Immature natural killer cell (primary cell): ENCODE results near the gene FUZ. TPM values are rescaled to one million over a fixed set of nuclear protein-coding genes. Genes with fewer than 3 reads are reported as not detected.

Experiments used
- DNase-seq, 3 donors: peaks; one replicate each; pipeline ENCODE4 v3.0.0; 2022; ENCODE audit warnings: mixed read lengths in 1 of 3
- H3K27ac Mint-ChIP-seq, 6 donors: one replicate each; pipeline ENCODE4 v1.8.0; 2020; ENCODE audit warnings: mixed read lengths in 6 of 6, mild to moderate bottlenecking in 5 of 6, inconsistent platforms in 4 of 6, moderate library complexity in 3 of 6
- H3K27me3 Mint-ChIP-seq, 3 donors: one replicate each; pipeline ENCODE4 v1.8.0; 2020 to 2021; ENCODE audit warnings: low read depth in 3 of 3, mild to moderate bottlenecking in 3 of 3, mixed read lengths in 3 of 3, moderate library complexity in 3 of 3, inconsistent platforms in 1 of 3
- H3K36me3 Mint-ChIP-seq, 3 donors: one replicate each; pipeline ENCODE4 v1.8.0; 2020; ENCODE audit warnings: mixed read lengths in 3 of 3, inconsistent platforms in 2 of 3, mild to moderate bottlenecking in 2 of 3
- H3K4me1 Mint-ChIP-seq, 2 donors: one replicate each; pipeline ENCODE4 v1.8.0; 2020; ENCODE audit warnings: inconsistent platforms in 2 of 2, mild to moderate bottlenecking in 2 of 2, mixed read lengths in 2 of 2, moderate library complexity in 1 of 2
- H3K4me3 Mint-ChIP-seq, 5 donors: one replicate each; pipeline ENCODE4 v1.8.0; 2020; ENCODE audit warnings: mild to moderate bottlenecking in 5 of 5, mixed read lengths in 5 of 5, inconsistent platforms in 3 of 5, moderate library complexity in 3 of 5
- H3K9me3 Mint-ChIP-seq, 6 donors: one replicate each; pipeline ENCODE4 v1.8.0; 2020; ENCODE audit warnings: mild to moderate bottlenecking in 6 of 6, mixed read lengths in 6 of 6, inconsistent platforms in 4 of 6, moderate library complexity in 3 of 6
- polyA plus RNA-seq, 3 donors: library from polyadenylated mRNA; unstranded; fragments of 300-500 nt; fragmentation: Illumina TruSeq; gene quantifications; one replicate each; pipeline ENCODE4 v1.2.3, GENCODE V29; 2021

The FUZ gene
- polyA plus RNA-seq, 3 donors from 2014 or later: 7.3 to 12.0 (median 8.2) TPM

GRCh38 chr19:49773663-49774350, 39.3 kb downstream of the FUZ start:
- H3K4me1 Mint-ChIP-seq: peaks cover 72 to 74% of the 10 kb centered on the region in 2 donors
- no peaks in the 10 kb centered on the region for H3K27me3 Mint-ChIP-seq
- peaks cover 0 to 8% (median 0%) of the 10 kb centered on the region in 3 donors for H3K36me3 Mint-ChIP-seq
- no peak for DNase-seq
- H3K4me3 Mint-ChIP-seq: peak overlapping the region in 2 of 5 donors; percentile 4 to 15
- H3K27ac Mint-ChIP-seq: peak overlapping the region; percentile 61 to 84 (median 76)
- no peaks in the 10 kb centered on the region for H3K9me3 Mint-ChIP-seq

DNA sequence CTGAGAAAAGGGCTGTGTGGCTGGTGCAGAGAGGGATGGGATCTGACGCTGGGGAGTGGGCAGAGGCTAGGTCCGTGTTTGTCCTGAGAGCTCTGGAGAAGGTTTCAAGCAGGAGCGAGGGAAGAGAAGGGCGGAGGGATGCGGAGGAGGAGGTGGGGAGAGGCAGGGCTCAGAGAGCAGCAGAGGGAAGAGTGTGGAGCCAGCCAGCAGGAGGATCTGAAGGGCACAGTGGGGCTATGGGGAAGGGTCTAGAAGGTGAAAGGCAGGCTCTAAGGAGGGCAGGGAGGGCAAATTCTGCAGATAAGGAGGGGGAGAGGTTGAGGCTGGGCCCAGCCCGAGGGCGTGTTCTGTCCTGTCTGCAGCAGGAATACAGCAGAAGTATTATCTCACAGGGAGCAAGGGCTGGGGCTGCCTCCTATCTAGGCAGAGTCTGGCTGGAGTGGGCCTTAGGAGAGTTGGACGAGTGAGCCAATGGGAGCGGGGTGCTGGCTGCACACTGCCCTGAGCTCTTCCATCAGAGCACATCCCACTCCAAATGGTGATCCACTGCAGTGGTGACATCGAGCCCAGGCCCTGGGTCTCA, 40.2 kb downstream of the FUZ start:
- peaks cover 0 to 8% (median 0%) of the 10 kb centered on the region in 3 donors for H3K36me3 Mint-ChIP-seq
- H3K4me1 Mint-ChIP-seq: peaks cover 74 to 75% of the 10 kb centered on the region in 2 donors
- peak overlapping the region; percentile 59 to 91 (median 78) for H3K27ac Mint-ChIP-seq
- no peak for DNase-seq
- H3K4me3 Mint-ChIP-seq: peak overlapping the region; percentile 15 to 60 (median 29)
- H3K9me3 Mint-ChIP-seq: no peaks in the 10 kb centered on the region
- no peaks in the 10 kb centered on the region for H3K27me3 Mint-ChIP-seq

- H3K9me3 Mint-ChIP-seq: no peaks in the 10 kb centered on the region
- no peaks in the 10 kb centered on the region for H3K27me3 Mint-ChIP-seq
- peaks cover 0 to 8% (median 0%) of the 10 kb centered on the region in 3 donors for H3K36me3 Mint-ChIP-seq
- DNase-seq: peak; percentile 67 to 68 (median 67)
- H3K4me1 Mint-ChIP-seq: peaks cover 80 to 81% of the 10 kb centered on the region in 2 donors
- peak overlapping the region; percentile 61 to 91 (median 72) for H3K4me3 Mint-ChIP-seq
- peak overlapping the region; percentile 73 to 97 (median 90) for H3K27ac Mint-ChIP-seq
These were observed 41.4 kb downstream of the FUZ start for GRCh38 chr19:49771674-49772139.

- no peak for DNase-seq
- H3K27me3 Mint-ChIP-seq: peaks cover 4 to 6% (median 6%) of the 10 kb centered on the region in 3 donors
- peak overlapping the region in 4 of 5 donors; percentile 23 to 53 (median 43) for H3K4me3 Mint-ChIP-seq
- peaks cover 78 to 79% of the 10 kb centered on the region in 2 donors for H3K4me1 Mint-ChIP-seq
- peaks cover 0 to 8% (median 0%) of the 10 kb centered on the region in 3 donors for H3K36me3 Mint-ChIP-seq
- H3K9me3 Mint-ChIP-seq: no peaks in the 10 kb centered on the region
- peak overlapping the region; percentile 50 to 86 (median 84) for H3K27ac Mint-ChIP-seq
These were observed 42.6 kb downstream of the FUZ start for GRCh38 chr19:49770529-49770928.

DNA sequence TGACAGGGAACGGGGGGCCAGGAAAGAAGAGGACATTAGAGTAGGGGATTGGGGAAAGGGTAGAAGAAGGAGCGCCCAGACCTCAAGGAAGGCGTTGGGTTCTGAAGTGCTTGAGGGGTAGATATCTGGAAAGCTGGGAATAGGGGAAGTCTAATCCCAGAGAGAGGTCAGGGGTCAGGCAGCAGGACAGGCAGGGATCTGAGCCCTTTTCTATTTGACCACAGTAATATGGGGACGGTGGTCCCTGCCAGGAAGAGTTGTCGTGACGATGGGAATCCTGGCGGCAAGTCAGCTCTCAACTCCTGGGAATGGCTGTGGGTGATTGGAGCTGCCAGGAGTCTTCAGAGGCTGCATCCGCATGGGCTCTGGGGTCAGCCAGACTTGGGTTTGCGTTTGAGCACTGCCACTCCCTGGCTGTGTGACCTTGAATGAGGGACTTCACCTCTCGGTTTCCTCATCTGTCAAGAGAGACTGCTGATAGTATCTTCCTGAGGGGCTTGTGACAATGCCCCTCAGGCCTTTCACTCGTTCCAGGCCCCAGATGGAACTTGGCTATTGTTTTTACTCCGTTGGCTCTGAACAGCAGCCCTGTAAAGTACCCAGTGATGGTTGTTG, 45.0 kb downstream of the FUZ start:
- peak overlapping the region; percentile 93 to 97 (median 94) for H3K4me3 Mint-ChIP-seq
- peaks cover 58 to 61% of the 10 kb centered on the region in 2 donors for H3K4me1 Mint-ChIP-seq
- H3K36me3 Mint-ChIP-seq: peaks cover 0 to 3% (median 0%) of the 10 kb centered on the region in 3 donors
- DNase-seq: no peak
- H3K27ac Mint-ChIP-seq: peak overlapping the region; percentile 68 to 97 (median 90)
- no peaks in the 10 kb centered on the region for H3K9me3 Mint-ChIP-seq
- peaks cover 6 to 8% (median 6%) of the 10 kb centered on the region in 3 donors for H3K27me3 Mint-ChIP-seq

- peaks cover 6 to 8% (median 6%) of the 10 kb centered on the region in 3 donors for H3K27me3 Mint-ChIP-seq
- H3K36me3 Mint-ChIP-seq: peaks cover 0 to 3% (median 0%) of the 10 kb centered on the region in 3 donors
- H3K4me3 Mint-ChIP-seq: peak overlapping the region; percentile 93 to 97 (median 94)
- peaks cover 54 to 57% of the 10 kb centered on the region in 2 donors for H3K4me1 Mint-ChIP-seq
- no peaks in the 10 kb centered on the region for H3K9me3 Mint-ChIP-seq
- peak overlapping the region; percentile 68 to 97 (median 90) for H3K27ac Mint-ChIP-seq
- no peak for DNase-seq
These were observed 45.7 kb downstream of the FUZ start for GRCh38 chr19:49767381-49767780.

DNA sequence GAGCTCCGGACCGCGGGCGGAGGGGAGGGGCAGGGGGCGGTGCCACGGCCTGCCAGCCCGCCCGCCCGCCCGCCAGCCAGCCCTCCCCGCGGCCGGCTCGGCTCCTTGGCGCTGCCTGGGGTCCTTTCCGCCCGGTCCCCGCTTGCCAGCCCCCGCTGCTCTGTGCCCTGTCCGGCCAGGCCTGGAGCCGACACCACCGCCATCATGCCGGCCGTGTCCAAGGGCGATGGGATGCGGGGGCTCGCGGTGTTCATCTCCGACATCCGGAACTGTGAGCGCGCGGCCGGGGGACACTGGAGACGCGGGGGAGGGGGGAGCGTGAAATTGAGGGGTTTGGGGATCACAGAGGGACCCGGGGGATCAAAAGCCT, 46.2 kb downstream of the FUZ start, which contains the start of gene AP2A1:
AP2A1 (plus strand) TSS at position 72 of the 370 bp plus-strand sequence; CDS start at position 205, 133 bp downstream.
- peaks cover 6 to 8% (median 6%) of the 10 kb centered on the region in 3 donors for H3K27me3 Mint-ChIP-seq
- H3K4me3 Mint-ChIP-seq: peak within 1 kb of the TSS; percentile 94 to 97 (median 95)
- peaks cover 0 to 3% (median 0%) of the 10 kb centered on the region in 3 donors for H3K36me3 Mint-ChIP-seq
- H3K27ac Mint-ChIP-seq: peak within 1 kb of the TSS; percentile 68 to 99 (median 96)
- no peak for DNase-seq
- H3K9me3 Mint-ChIP-seq: no peaks in the 10 kb centered on the region
- H3K4me1 Mint-ChIP-seq: peaks cover 53 to 56% of the 10 kb centered on the region in 2 donors

- Mint-ChIP-seq H3K36me3 (peaks cover 0 to 3% (median 0%) of the 10 kb centered on the region in 3 donors), H3K27me3 (peaks cover 6 to 8% (median 7%) of the 10 kb centered on the region in 3 donors), H3K4me3 (peak overlapping the region; percentile 94 to 97 (median 95)), H3K4me1 (peaks cover 46 to 49% of the 10 kb centered on the region in 2 donors), H3K27ac (peak overlapping the region; percentile 68 to 99 (median 96)), H3K9me3 (no peaks in the 10 kb centered on the region)
- DNase-seq: peak; percentile 99 to 100 (median 100)
These were observed 46.8 kb downstream of the FUZ start for GRCh38 chr19:49766007-49766929.

DNA sequence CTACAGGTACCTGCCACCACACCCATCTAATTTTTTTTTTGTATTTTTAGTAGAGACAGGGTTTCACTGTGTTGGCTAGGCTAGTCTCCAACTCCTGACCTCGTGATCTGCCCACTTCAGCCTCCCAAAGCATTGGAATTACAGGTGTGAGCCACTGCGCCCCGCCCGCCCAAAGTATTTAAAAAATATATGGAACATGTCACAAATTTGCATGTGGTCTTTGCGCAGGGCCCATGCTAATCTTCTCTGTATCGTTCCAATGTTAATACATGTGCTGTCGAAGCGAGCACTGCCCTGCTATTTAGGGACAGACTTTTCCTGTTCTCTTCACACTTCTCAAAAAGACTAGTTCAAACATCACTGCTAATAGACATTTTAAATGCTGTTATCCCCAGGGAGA, 48.8 kb downstream of the FUZ start:
- H3K36me3 Mint-ChIP-seq: no peaks in the 10 kb centered on the region
- H3K9me3 Mint-ChIP-seq: no peaks in the 10 kb centered on the region
- H3K4me1 Mint-ChIP-seq: peaks cover 30 to 34% of the 10 kb centered on the region in 2 donors
- peaks cover 6 to 10% (median 8%) of the 10 kb centered on the region in 3 donors for H3K27me3 Mint-ChIP-seq
- H3K4me3 Mint-ChIP-seq: peak overlapping the region in 3 of 5 donors; percentile 48 to 60 (median 58)
- DNase-seq: no peak
- peak overlapping the region in 1 of 6 donors; percentile 11 for H3K27ac Mint-ChIP-seq

DNA sequence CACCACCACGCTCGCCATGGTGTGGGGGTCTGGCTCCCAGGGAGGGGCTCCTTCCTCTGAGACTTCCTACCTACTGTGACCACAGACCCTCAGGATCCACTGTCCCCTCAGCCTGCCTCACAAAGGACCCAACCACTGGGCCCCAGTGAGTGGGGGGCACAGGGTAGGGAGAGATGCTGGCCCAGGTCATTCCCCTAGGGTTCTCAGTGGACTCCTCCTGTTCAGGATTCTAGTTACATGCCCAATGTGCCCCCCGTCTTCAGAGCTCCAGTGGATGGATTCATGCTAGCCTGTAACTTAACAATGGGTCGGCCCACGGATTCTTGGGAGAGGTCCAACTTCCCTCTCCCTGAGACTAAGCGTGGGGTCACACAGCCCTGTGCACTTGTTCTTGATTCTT, 49.9 kb downstream of the FUZ start, which contains the start of gene TSKS:
TSKS (minus strand) TSS at position 77 of the 400 bp plus-strand sequence; CDS start at position 18, 59 bp downstream.
- H3K9me3 Mint-ChIP-seq: no peaks in the 10 kb centered on the region
- no peaks in the 10 kb centered on the region for H3K36me3 Mint-ChIP-seq
- peaks cover 6 to 10% (median 8%) of the 10 kb centered on the region in 3 donors for H3K27me3 Mint-ChIP-seq
- no peak within 1 kb of the TSS for H3K4me3 Mint-ChIP-seq
- H3K4me1 Mint-ChIP-seq: peaks cover 20 to 23% of the 10 kb centered on the region in 2 donors
- DNase-seq: no peak
- H3K27ac Mint-ChIP-seq: peak within 1 kb of the TSS in 1 of 6 donors; percentile 17

DNA sequence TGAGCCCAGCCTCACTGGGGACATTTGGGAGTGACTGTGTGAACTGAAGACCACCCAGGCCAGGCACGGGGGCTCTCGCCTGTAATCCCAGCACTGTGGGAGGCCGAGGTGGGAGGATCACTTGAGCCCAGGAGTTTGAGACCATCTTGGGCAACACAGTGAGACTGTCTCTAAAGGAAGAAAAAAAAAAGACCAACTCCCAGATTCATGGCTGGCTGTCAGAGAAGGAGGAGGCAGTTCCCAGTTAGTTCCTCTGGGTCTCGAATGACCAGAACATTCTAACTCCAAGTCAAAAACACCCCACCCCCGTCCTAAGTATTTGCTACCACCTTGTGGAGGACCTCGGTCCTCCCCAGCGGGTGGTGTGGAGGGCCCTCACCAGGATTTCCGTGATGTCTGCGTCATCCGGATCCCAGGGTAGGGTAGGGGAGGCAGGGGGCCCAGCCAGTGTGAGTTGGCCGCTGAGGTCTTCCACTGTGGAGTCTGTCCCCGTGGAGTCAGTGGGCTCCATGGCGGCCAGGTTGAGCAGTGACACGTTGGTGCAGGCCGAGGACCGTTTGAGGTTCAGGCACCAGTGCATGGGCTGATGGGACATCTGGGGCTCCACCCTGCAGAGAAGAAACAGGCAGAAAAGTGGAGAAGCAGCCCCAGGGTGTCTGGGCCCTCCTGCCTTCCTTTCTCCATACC, 51.3 kb downstream of the FUZ start:
- H3K4me1 Mint-ChIP-seq: peaks cover 9 to 11% of the 10 kb centered on the region in 2 donors
- no peaks in the 10 kb centered on the region for H3K36me3 Mint-ChIP-seq
- no peak for DNase-seq
- H3K9me3 Mint-ChIP-seq: no peaks in the 10 kb centered on the region
- H3K27ac Mint-ChIP-seq: peak overlapping the region in 1 of 6 donors; percentile 17
- H3K27me3 Mint-ChIP-seq: peaks cover 6 to 12% (median 10%) of the 10 kb centered on the region in 3 donors
- H3K4me3 Mint-ChIP-seq: no peak overlapping the region

DNA sequence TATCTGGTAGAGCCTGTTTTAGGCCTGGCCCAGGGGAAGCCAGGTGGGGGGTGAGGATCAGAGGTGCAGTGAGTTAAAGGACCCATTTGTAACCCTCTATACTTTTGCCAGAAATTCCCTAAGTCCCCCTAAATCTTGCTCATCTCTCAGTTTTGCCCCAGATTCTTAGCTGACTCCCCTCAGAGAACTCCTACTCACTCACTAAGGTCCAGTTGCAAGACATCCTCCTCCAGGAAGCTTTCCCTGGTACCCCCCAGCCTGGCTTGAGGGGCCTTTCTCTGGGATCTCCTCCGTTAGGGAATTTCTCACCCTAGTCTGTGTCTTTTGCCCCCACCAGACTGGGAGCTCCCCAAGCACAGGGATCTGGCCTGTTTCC, 51.9 kb downstream of the FUZ start:
- Mint-ChIP-seq H3K27ac (no peak overlapping the region), H3K36me3 (no peaks in the 10 kb centered on the region), H3K4me1 (peaks cover 5 to 7% of the 10 kb centered on the region in 2 donors), H3K4me3 (no peak overlapping the region), H3K27me3 (peaks cover 1 to 8% (median 6%) of the 10 kb centered on the region in 3 donors), H3K9me3 (peaks cover 0 to under 1% (median 0%) of the 10 kb centered on the region in 6 donors)
- DNase-seq: no peak
